Measurements from ENCODE around the gene TMEM208. TPM values are rescaled to one million over a fixed set of nuclear protein-coding genes. Genes with fewer than 3 reads are reported as not detected.

Gene TMEM208
- total RNA-seq, 2 donors from 2014 or later = 29.8 to 31.0 TPM

DNA sequence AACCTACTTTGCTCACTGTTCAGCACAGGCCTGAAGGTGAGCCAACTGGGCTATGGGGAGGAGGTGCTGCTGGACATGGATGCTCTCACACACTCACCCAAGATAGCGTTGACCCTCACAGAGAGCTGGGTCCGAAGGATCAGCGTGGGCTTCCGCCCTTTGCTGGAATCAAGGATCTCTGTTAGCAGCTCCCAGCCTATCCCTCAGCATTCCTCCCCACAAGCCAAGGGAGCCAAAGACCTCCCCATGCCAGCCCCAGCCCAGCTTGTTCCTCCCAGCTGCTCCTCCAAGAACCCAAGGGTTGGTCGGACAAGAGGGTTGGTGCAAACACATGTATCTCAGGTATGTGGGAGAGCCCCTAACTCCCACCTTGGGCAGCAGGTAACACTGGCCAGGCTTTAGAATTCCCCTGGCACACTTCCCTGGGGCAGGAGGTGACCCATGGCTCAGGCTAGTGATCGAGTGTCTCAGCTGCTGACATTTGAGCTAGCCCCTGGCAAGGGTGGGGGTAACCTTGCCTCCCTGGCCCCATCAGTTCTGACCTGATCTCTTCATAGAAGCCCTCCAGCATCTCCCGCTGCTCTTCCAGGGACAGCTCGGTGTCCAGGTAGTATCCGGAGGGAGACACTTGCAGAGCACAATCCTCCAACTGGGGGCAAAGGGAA is 12.0 kb downstream of the TMEM208 start:
- no peaks in the 10 kb centered on the region for H3K27me3 Mint-ChIP-seq (ENCODE audit: low read depth)

DNA sequence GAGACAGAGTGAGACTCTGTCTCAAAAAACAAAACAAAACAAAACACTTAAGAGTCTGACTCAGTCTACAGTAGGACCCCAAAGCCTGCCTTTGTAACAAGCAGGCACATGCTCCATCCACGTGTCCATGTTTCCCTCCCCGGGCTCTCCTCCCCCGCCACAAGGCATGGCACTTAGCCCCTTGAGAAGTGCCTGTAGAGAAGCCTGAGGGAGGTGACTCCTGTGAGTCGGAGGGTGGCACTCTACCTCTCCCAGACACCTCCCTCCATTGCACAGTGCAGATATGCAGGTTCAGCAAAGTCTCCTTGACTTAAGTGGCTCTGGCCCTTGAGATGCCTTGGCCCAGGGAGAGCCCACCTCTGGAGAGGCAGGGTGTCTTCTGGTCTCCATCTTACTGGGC is 13.6 kb downstream of the TMEM208 start:
- Mint-ChIP-seq H3K9me3 (no peaks in the 10 kb centered on the region), H3K4me1 (ENCODE audit: low read depth) (peaks cover 44% of the 10 kb centered on the region), H3K4me3 (no peak overlapping the region), H3K27ac (no peak overlapping the region), H3K27me3 (ENCODE audit: low read depth) (no peaks in the 10 kb centered on the region), H3K36me3 (ENCODE audit: insufficient read depth in 2 of 2) (peaks cover 15 to 18% of the 10 kb centered on the region in 2 donors)
- ATAC-seq (replicated peaks in 1 of 2) (no peak), DNase-seq (no peak)

More for the DNA sequence above, 12.0 kb downstream of the TMEM208 start:
- Mint-ChIP-seq H3K27ac (no peak overlapping the region), H3K36me3 (ENCODE audit: insufficient read depth in 2 of 2) (peaks cover 13 to 16% of the 10 kb centered on the region in 2 donors), H3K9me3 (no peaks in the 10 kb centered on the region), H3K4me1 (ENCODE audit: low read depth) (peaks cover 29% of the 10 kb centered on the region), H3K4me3 (no peak overlapping the region)
- ATAC-seq (replicated peaks in 1 of 2) (no peak), DNase-seq (no peak)

DNA sequence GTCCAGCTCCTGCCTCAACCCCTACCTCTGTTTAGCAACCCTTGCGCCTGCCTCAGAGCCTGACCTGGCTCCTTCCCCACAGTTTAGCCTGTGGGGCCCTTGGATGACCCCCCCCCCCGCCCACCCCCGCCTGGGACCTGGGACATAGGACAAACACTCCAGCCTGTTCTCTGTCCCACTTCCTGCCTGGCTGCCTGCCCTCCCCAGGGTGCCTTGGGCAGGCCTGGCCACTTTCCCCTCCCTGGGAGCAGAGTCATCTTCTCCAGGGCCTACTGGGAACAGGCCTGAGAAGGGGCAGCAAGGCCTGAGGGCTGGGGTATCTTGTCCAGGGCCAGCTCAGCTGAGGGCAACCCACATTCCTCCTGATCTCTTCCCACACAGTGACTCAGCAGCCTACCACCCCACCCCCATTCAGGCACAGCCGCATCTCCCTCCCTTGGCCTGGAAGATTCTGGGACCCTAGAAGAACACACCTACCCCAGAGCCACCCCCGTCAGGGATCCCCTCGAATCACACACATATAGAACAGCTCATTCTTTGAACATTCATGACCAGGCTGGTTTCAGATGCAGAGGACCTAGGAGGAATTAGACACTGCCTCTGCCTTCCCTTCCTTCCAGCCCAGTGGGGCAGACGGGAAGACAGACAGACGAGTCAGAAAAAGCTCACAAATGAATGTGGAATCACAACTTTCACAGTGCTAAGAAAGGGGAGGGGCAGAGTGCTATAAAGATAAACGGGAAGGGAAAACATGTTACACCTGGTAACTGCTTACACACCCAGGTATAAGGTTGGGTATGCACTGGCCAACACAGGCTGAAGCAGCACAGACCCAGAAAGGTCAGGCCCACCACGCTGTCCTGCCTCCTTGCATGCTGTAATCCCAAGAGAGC is 14.3 kb downstream of the TMEM208 start:
- H3K4me3 Mint-ChIP-seq = no peak overlapping the region
- ATAC-seq (replicated peaks in 1 of 2) = no peak
- no peaks in the 10 kb centered on the region for H3K9me3 Mint-ChIP-seq
- peak overlapping the region; percentile 16 for H3K27ac Mint-ChIP-seq
- no peak for DNase-seq
- H3K36me3 Mint-ChIP-seq (ENCODE audit: insufficient read depth in 2 of 2) = peaks cover 11 to 15% of the 10 kb centered on the region in 2 donors
- H3K27me3 Mint-ChIP-seq (ENCODE audit: low read depth) = no peaks in the 10 kb centered on the region
- peaks cover 48% of the 10 kb centered on the region for H3K4me1 Mint-ChIP-seq (ENCODE audit: low read depth)

DNA sequence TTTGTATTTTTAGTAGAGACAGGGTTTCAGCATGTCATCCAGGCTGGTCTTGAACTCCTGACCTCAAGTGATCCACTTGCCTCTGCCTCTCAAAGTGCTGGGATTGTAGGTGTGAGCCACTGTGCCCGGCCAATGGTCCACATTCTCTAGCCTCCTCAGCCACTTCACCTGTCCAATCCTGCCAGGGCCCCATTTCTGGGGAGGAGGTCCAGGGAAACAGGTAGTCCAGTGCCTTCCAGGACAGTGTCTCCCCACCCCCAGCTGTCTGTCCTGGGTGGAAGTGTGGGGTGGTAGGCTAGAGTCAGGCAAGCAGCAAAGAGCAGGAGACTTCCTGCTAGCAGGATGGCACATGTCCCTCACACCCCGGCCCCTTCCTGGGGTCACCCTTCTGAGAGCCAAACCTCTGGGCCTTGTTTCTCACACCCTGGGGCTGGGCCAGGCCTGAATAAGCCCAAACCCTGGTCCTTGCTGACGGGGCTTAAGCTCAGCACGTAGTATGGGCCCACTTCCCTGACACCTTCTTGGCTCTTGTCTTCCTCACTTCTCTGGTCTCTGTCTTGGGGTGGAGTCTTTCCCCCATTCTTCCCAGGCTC is 15.3 kb downstream of the TMEM208 start:
- no peaks in the 10 kb centered on the region for H3K27me3 Mint-ChIP-seq (ENCODE audit: low read depth)
- no peak for ATAC-seq (replicated peaks in 1 of 2)
- peak overlapping the region; percentile 83 for H3K27ac Mint-ChIP-seq
- DNase-seq = no peak
- H3K9me3 Mint-ChIP-seq = no peaks in the 10 kb centered on the region
- H3K36me3 Mint-ChIP-seq (ENCODE audit: insufficient read depth in 2 of 2) = peaks cover 8 to 10% of the 10 kb centered on the region in 2 donors
- peak overlapping the region in 1 of 2 donors; percentile 16 for H3K4me3 Mint-ChIP-seq
- H3K4me1 Mint-ChIP-seq (ENCODE audit: low read depth) = peaks cover 48% of the 10 kb centered on the region

GRCh38 chr16:67243481-67243880 is 16.6 kb downstream of the TMEM208 start:
- Mint-ChIP-seq H3K4me3 (peak overlapping the region; percentile 85 to 86), H3K9me3 (no peaks in the 10 kb centered on the region), H3K27ac (no peak overlapping the region), H3K27me3 (ENCODE audit: low read depth) (no peaks in the 10 kb centered on the region), H3K4me1 (ENCODE audit: low read depth) (peaks cover 54% of the 10 kb centered on the region), H3K36me3 (ENCODE audit: insufficient read depth in 2 of 2) (peaks cover 4 to 6% of the 10 kb centered on the region in 2 donors)
- ATAC-seq (replicated peaks in 1 of 2) = no peak
- no peak for DNase-seq

DNA sequence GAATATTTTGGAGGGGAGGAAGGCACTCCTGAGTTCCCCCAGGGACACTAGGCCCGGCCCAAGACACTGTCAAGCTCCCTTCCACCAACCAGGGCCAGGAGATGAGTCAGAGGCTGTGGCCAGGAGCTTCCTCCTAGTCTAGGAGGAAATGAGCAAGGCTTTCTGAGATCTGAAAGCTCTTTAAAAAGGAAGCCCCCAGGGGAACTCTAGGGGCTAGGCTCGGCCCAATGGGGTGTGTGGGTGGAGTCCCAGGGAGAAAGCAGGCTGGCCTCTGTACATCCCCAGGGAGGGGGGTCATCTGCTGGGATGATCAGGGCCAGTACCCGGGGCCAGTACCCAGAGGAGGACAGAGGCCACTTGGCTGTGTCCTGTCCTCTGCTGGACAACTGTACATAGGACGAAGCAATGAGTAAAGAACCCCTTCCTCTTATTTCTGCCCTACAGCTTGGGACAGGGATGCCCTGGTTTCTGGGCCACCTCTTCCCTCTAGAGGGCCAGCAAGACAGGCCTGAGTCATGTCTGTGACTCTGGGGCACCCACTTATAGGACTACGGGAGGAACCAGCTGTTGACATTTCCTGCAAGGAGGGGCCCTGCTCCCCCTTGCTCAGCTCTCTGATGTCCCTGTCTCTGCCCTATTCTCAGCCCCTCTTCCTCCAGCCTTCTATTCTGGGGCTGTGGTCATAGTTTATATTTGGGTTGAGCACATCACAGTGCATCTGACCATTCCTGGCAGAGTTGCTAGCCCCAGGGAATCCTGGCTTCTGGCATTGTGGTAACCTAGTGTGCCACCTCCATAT is 17.7 kb downstream of the TMEM208 start:
- peak; percentile 86 to 92 for DNase-seq
- ATAC-seq (replicated peaks in 1 of 2) = peak; percentile 70
- Mint-ChIP-seq H3K27me3 (ENCODE audit: low read depth) (peaks cover 4% of the 10 kb centered on the region), H3K4me3 (peak overlapping the region; percentile 85 to 86), H3K4me1 (ENCODE audit: low read depth) (peaks cover 59% of the 10 kb centered on the region), H3K36me3 (ENCODE audit: insufficient read depth in 2 of 2) (peaks cover 2 to 5% of the 10 kb centered on the region in 2 donors), H3K9me3 (no peaks in the 10 kb centered on the region), H3K27ac (peak overlapping the region; percentile 96)

DNA sequence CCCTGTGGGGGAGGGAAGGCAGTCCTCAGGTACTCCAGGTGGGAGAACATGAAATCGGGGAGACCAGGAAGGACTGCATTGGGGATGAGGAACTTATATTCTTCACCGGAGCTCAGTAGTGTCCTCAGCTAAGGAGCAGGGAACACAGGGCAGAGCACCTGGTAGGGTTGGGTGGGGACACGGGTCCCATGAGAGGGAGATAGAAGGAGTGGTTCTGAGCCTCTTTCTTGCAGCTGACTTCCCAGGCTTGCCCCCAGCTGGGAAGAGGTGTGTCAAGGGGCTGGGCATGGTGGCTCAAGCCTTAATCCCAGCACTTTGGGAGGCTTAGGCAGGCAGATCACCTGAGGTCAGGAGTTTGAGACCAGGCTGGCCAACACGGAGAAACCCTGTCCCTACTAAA is 18.3 kb downstream of the TMEM208 start:
- Mint-ChIP-seq H3K27ac (peak overlapping the region; percentile 96), H3K4me1 (ENCODE audit: low read depth) (peaks cover 65% of the 10 kb centered on the region), H3K9me3 (no peaks in the 10 kb centered on the region), H3K27me3 (ENCODE audit: low read depth) (peaks cover 10% of the 10 kb centered on the region), H3K36me3 (ENCODE audit: insufficient read depth in 2 of 2) (peaks cover 2 to 5% of the 10 kb centered on the region in 2 donors), H3K4me3 (peak overlapping the region; percentile 85 to 86)
- DNase-seq (no peak), ATAC-seq (replicated peaks in 1 of 2) (no peak)

DNA sequence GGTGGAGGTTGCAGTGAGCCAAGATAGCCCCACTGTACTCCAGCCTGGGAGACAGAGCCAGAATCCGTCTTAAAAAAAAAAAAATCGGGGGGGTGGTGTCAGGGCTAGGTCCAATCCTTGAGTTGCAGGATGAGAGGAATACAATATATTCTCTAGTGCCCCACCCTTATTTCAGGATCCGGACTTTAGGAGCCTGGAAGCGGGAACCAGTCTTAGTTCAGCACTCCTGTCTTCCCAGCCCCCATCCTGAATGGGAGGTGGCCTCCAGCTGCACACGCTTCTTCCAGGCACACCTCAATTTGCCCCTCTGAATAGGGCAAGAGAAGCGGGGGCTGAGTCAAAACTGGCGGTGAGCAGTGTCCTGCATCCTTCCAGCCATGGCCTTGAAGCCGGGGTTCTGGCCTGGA is 18.7 kb downstream of the TMEM208 start:
- ATAC-seq (replicated peaks in 1 of 2) (no peak), DNase-seq (peak in 1 of 2 donors; percentile 19)
- peak overlapping the region; percentile 85 to 86 for H3K4me3 Mint-ChIP-seq
- H3K9me3 Mint-ChIP-seq = no peaks in the 10 kb centered on the region
- H3K4me1 Mint-ChIP-seq (ENCODE audit: low read depth) = peaks cover 67% of the 10 kb centered on the region
- peaks cover 2 to 5% of the 10 kb centered on the region in 2 donors for H3K36me3 Mint-ChIP-seq (ENCODE audit: insufficient read depth in 2 of 2)
- H3K27ac Mint-ChIP-seq = no peak overlapping the region
- peaks cover 15% of the 10 kb centered on the region for H3K27me3 Mint-ChIP-seq (ENCODE audit: low read depth)

DNA sequence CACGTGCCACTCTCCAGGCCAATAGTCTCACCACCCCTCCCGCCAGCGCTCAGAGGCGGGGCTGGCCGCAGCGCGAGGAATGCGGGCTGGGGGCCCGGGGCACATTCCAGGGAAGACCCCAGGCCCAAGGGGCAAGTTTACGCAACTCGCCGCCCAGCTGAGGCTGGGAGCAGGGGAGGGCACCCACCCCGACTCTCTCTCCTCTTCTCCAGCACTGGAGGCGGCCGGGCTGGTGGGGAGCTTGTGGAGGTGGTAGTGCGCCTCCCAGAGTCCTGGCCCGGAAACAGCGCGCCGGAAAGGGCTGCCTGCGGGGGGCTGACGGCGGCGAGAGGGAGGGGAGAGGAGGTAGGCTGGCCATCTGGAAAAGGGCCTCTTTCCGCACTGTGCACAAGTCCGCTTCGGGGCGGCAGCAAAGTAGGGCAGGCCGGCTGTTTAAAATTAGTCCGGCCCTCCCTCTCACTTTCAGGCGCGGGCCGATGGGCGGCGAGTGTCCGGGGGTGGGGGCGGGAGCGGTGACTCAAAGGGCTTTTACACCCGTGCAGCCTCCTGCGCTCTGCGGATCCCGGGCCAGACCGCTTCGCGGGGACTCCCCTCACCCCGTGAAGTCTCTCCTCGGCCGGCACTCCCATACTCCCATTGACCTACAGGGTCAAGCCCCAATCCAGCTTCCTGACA is 19.3 kb downstream of the TMEM208 start:
- no peaks in the 10 kb centered on the region for H3K9me3 Mint-ChIP-seq
- peaks cover 15% of the 10 kb centered on the region for H3K27me3 Mint-ChIP-seq (ENCODE audit: low read depth)
- H3K4me3 Mint-ChIP-seq = peak overlapping the region; percentile 85 to 86
- no peak overlapping the region for H3K27ac Mint-ChIP-seq
- peaks cover 65% of the 10 kb centered on the region for H3K4me1 Mint-ChIP-seq (ENCODE audit: low read depth)
- DNase-seq = peak; percentile 68 to 80
- peaks cover 2 to 5% of the 10 kb centered on the region in 2 donors for H3K36me3 Mint-ChIP-seq (ENCODE audit: insufficient read depth in 2 of 2)
- peak; percentile 12 to 14 for ATAC-seq (replicated peaks in 1 of 2)

GRCh38 chr16:67246756-67247191 is 19.8 kb downstream of the TMEM208 start:
- DNase-seq (no peak), ATAC-seq (replicated peaks in 1 of 2) (peak; percentile 1 to 4)
- peak overlapping the region; percentile 85 to 86 for H3K4me3 Mint-ChIP-seq
- peaks cover 59% of the 10 kb centered on the region for H3K4me1 Mint-ChIP-seq (ENCODE audit: low read depth)
- no peak overlapping the region for H3K27ac Mint-ChIP-seq
- H3K36me3 Mint-ChIP-seq (ENCODE audit: insufficient read depth in 2 of 2) = peaks cover 2 to 5% of the 10 kb centered on the region in 2 donors
- H3K27me3 Mint-ChIP-seq (ENCODE audit: low read depth) = peaks cover 18% of the 10 kb centered on the region
- H3K9me3 Mint-ChIP-seq = no peaks in the 10 kb centered on the region

GRCh38 chr16:67247192-67248072 is 20.5 kb downstream of the TMEM208 start, which contains the start of gene FHOD1:
Gene FHOD1, minus strand, starts transcription at chr16:67247481. Its CDS starts 71 bp downstream, at chr16:67247410.
- peak within 1 kb of the TSS; percentile 85 to 86 for H3K4me3 Mint-ChIP-seq
- peaks cover 56% of the 10 kb centered on the region for H3K4me1 Mint-ChIP-seq (ENCODE audit: low read depth)
- H3K9me3 Mint-ChIP-seq = no peaks in the 10 kb centered on the region
- H3K36me3 Mint-ChIP-seq (ENCODE audit: insufficient read depth in 2 of 2) = peaks cover 2 to 5% of the 10 kb centered on the region in 2 donors
- peaks cover 20% of the 10 kb centered on the region for H3K27me3 Mint-ChIP-seq (ENCODE audit: low read depth)
- peak; percentile 65 to 68 for ATAC-seq (replicated peaks in 1 of 2)
- DNase-seq = peak; percentile 100
- H3K27ac Mint-ChIP-seq = peak within 1 kb of the TSS; percentile 69
